Esophagus mucosa (tissue), 1 donor: ENCODE results near the gene MCMBP. TPM values are rescaled to one million over a fixed set of nuclear protein-coding genes. Genes with fewer than 3 reads are reported as not detected.
"Not testable (repeated sequence)": the region's sequence is repeated elsewhere in the genome, so short reads cannot be mapped to it uniquely, and the experiment has no call there.

ENCODE experiments used
- ATAC-seq: fragments of 200-7000 bp; cut with Tn5 transposase; one replicate; pipeline ENCODE4 v1.9.1; 2020
- total RNA-seq: library from RNA; stranded (reverse); gene quantifications from one replicate; pipeline ENCODE4 v1.2.4, GENCODE V29; 2023
- donor health status: DM: yes; HTN: yes; CAD: no.

The MCMBP gene
- total RNA-seq, 1 donor from 2014 or later = 36.8 TPM

GRCh38 chr10:119872860-119873681 lies 428 bp upstream of the MCMBP start:
- ATAC-seq = peak; percentile 97

GRCh38 chr10:119871881-119872609 lies 598 bp downstream of the MCMBP start:
- ATAC-seq = peak; percentile 56

- ATAC-seq = not testable (repeated sequence)
Observed at GRCh38 chr10:119869398-119869797, 3.2 kb downstream of the MCMBP start.

- no peak for ATAC-seq
Observed at GRCh38 chr10:119867317-119867716, 5.3 kb downstream of the MCMBP start.

- no peak for ATAC-seq
Observed at GRCh38 chr10:119865699-119866240, 6.9 kb downstream of the MCMBP start.

GRCh38 chr10:119863951-119864565 lies 8.6 kb downstream of the MCMBP start:
- no peak for ATAC-seq

GRCh38 chr10:119862524-119862923 lies 10.1 kb downstream of the MCMBP start:
- no peak for ATAC-seq

- ATAC-seq = no peak
Observed at GRCh38 chr10:119860866-119861607, 11.6 kb downstream of the MCMBP start.

GRCh38 chr10:119859420-119860258 lies 13.0 kb downstream of the MCMBP start:
- ATAC-seq = peak; percentile 57

- no peak for ATAC-seq
Observed at GRCh38 chr10:119858063-119858462, 14.6 kb downstream of the MCMBP start.

GRCh38 chr10:119853574-119853973 lies 19.1 kb downstream of the MCMBP start:
- ATAC-seq = no peak

- ATAC-seq = no peak
Observed at GRCh38 chr10:119852822-119853221, 19.8 kb downstream of the MCMBP start.

GRCh38 chr10:119852277-119852676 lies 20.4 kb downstream of the MCMBP start:
- ATAC-seq = no peak

GRCh38 chr10:119849944-119850343 lies 22.7 kb downstream of the MCMBP start:
- ATAC-seq = no peak

- ATAC-seq = no peak
Observed at GRCh38 chr10:119849031-119849789, 23.4 kb downstream of the MCMBP start.

GRCh38 chr10:119845656-119846055 lies 27.0 kb downstream of the MCMBP start:
- ATAC-seq = no peak

- no peak for ATAC-seq
Observed at GRCh38 chr10:119834188-119834587, 38.5 kb downstream of the MCMBP start.

- no peak for ATAC-seq
Observed at GRCh38 chr10:119832951-119833350, 39.7 kb downstream of the MCMBP start.

- ATAC-seq = no peak
Observed at GRCh38 chr10:119831656-119832055, 41.0 kb downstream of the MCMBP start.

- ATAC-seq = no peak
Observed at GRCh38 chr10:119830851-119831250, 41.8 kb downstream of the MCMBP start.

GRCh38 chr10:119829429-119829828 lies 43.2 kb downstream of the MCMBP start:
- ATAC-seq = no peak
